ENCODE results near the gene SLC4A8.

SLC4A8 gene

GRCh38 chr12:51525518-51525917 lies 100.9 kb downstream of the SLC4A8 start:
- no peak for DNase-seq (ENCODE audit: low read depth, low spot score)

- DNase-seq (ENCODE audit: low read depth, low spot score), result no peak
Measured at GRCh38 chr12:51527966-51528365, 103.3 kb downstream of the SLC4A8 start.

- DNase-seq (ENCODE audit: low read depth, low spot score), result peak; percentile 14
Measured at GRCh38 chr12:51528852-51529650, 104.4 kb downstream of the SLC4A8 start.

DNA sequence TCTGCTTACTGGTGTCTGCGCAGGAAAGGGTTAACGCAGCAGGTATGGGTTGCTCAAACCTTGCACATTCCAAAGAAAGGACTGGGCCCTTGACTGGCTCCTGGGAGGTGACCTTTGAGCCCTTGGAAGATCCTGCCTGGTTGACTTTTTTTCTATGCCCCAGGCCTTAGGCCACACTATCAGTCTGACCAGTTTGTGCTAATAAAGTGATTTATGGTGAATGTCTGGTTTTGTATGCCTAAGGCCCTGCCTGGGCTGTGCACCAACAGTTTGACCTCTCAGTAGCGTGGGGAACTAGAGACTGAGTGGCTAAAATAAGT lies 105.0 kb downstream of the SLC4A8 start:
- no peak for DNase-seq (ENCODE audit: low read depth, low spot score)

DNA sequence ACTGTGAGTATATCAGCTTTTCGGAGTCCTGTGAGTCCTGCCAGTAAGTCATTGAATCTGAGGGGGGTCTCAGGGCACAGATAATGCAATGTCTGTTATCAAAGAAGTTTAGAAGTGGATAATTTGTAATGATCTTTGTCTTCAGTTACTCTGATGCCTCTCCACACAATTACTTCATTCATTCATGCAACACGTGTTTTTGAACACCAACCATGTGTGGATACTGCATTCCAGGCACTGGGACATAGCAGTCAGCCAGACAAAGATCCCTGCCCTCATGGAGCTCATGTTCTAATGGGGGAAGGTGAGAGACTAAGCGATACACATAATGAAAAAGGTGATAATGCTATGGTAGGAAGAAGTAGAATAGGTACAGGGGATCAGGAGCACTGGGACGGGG lies 105.6 kb downstream of the SLC4A8 start:
- no peak for DNase-seq (ENCODE audit: low read depth, low spot score)

GRCh38 chr12:51531284-51531977 lies 106.8 kb downstream of the SLC4A8 start:
- DNase-seq (ENCODE audit: low read depth, low spot score), result no peak

GRCh38 chr12:51531978-51532497 lies 107.4 kb downstream of the SLC4A8 start:
- DNase-seq (ENCODE audit: low read depth, low spot score), result peak; percentile 89

GRCh38 chr12:51533799-51534198 lies 109.2 kb downstream of the SLC4A8 start:
- peak; percentile 36 for DNase-seq (ENCODE audit: low read depth, low spot score)

GRCh38 chr12:51534216-51535074 lies 109.8 kb downstream of the SLC4A8 start:
- no peak for DNase-seq (ENCODE audit: low read depth, low spot score)

GRCh38 chr12:51536159-51536558 lies 111.5 kb downstream of the SLC4A8 start:
- DNase-seq (ENCODE audit: low read depth, low spot score), result no peak

GRCh38 chr12:51538149-51538548 lies 113.5 kb downstream of the SLC4A8 start:
- DNase-seq (ENCODE audit: low read depth, low spot score), result no peak

DNA sequence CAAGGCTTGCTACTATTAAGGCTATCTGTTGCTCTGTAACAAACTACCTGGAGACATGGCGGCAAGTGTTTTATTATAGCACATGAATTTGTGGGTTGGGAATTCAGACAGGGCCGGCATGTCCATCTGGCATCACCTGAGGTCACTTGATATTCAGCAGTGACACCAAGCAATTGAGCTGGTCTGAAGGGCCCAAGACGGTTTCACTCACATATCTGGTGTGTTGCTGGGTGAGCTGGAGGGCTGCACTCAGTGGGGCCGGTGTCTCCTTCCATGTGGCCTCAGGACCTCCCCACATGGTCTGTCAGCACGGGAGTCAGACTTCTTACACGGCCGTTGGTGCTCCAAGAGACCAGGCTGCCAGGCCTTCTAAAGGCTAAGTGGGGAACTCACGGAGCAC lies 114.0 kb downstream of the SLC4A8 start:
- DNase-seq (ENCODE audit: low read depth, low spot score), result no peak

DNA sequence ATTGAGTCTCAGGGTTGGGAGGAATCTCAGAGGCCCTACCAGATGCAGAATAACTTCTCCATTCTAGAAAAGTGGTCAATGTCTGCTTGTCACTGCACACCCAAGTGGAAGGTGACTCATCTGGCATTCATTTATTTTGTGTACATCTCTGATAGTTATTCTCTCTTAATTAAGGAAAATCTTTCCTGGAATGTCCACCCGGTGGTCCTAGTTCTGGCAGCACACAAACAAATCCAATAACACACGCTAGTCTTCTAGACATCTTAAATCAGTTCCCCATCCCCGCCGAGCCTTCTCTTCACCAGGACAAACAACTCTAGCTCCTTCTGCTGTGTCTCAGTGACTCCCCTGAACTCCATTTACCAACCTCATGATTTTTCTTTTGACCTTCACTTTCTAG lies 116.4 kb downstream of the SLC4A8 start:
- DNase-seq (ENCODE audit: low read depth, low spot score), result no peak

DNA sequence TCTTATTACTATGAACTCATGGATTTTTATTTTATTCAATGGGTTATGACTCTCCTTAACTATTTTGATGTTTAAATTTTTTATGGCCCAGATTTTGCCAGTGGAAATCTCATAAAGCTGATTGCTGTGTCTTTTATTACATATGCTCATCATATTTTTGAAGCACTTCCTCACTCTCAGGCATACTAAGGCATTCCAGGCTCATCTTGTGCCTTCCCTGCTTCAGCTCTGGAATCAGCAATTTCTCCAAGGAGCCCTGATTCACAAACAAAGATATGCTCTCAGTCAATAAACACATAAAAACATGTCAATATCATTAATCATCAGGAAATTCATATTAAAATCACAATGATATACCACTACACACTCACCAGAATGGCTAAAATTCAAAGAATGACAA lies 121.5 kb downstream of the SLC4A8 start:
- DNase-seq (ENCODE audit: low read depth, low spot score), result no peak

- DNase-seq (ENCODE audit: low read depth, low spot score), result no peak
Measured at GRCh38 chr12:51547606-51548005, 123.0 kb downstream of the SLC4A8 start.

GRCh38 chr12:51548241-51548640 lies 123.6 kb downstream of the SLC4A8 start:
- no peak for DNase-seq (ENCODE audit: low read depth, low spot score)

- no peak for DNase-seq (ENCODE audit: low read depth, low spot score)
Measured at GRCh38 chr12:51549637-51550036, 125.0 kb downstream of the SLC4A8 start.
